Stimulated activated CD4-positive, alpha-beta T cell treated with anti-CD3 and anti-CD28 coated beads, Interleukin-1b, Interleukin-23, amount 100 ng/mL, for 48 hours (primary cell): ENCODE results near the gene ALOX12B.

Experiments used
- DNase-seq: peaks from one replicate; pipeline ENCODE4 v3.0.0-alpha.2; 2020

ALOX12B gene

DNA sequence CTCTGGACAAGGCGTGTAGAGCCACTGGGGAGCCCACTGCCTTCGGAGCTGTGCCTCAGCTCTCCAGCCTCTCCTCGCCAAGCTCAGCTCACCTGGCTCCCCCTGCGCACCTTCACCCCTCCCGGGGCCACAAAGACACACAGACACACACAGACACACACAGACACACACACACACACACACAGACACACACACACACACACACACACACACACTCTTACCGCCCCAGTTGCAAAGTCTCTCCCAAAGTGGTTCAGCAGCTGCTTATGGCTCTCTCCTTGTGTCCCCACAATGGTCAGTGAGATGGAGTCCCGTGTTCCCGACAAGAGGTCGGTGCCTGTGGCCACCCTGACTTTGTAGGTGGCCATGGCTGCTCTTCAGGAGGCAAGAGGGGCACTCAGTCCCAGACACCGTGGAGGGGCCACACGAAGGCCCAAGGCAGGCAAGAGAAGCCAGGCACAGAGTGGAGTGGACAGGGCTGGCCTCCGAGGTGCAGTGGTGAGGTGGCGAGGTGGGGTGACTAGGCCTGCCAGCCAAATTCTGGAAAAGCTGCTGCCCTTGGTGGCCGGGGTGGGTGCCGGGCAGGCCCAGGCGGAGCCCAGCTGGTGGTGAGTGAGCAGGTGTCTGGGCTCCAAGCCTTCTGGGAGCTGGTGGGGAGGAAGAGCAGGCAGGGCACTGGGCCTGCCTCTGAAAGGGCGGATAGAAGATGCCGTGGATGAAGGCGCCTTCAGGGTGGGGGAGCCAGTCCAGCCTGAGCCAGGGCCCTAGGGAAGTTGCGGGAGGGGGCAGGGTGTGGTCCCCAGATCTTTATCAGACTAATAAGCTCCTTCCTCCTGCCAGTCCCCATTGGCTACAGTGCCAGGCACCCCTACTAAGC, at the start of gene ALOX12B:
Gene ALOX12B, minus strand, starts transcription at position 642 of the 877 bp plus-strand sequence. Its CDS starts 274 bp downstream, at position 368.
- no peak for DNase-seq

DNA sequence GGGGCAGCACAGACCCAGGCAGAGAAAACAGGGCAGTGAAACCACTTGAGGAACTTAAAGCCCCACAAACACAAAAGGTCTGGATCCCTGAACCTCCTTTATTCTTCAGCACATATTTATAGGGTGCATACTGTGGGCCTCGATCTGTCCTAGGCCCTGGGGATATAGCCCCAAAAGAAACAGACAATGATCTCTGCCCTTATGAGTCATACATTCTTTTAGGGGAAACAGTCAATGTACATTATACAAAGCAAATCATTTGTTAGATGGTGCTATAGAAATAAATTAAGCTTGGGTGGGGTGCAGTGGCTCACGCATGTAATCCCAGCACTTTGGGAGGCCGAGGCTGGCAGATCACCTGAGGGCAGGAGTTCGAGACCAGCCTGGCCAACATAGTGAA, 46.4 kb upstream of the ALOX12B start:
- DNase-seq: no peak

DNA sequence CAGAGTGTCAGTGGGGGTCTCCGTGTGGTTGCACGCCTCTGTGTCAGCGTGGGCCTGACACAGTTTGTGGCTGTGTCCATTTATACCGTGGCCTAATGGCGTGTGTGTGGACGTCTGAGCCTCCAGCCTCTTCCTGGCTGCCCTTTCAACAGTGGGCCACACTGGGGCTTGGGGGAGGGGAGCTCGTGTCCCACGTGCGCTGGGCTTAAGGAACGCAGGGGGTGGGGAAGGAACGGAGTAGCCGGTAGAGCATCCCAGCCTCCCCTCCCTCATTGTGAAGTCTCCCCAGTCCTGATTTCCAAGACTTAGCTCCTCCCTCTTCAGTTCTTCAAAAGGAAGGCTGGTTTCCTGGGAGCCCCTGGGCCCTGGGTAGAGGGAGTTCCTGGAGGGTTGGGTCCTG, 45.9 kb upstream of the ALOX12B start:
- no peak for DNase-seq

DNA sequence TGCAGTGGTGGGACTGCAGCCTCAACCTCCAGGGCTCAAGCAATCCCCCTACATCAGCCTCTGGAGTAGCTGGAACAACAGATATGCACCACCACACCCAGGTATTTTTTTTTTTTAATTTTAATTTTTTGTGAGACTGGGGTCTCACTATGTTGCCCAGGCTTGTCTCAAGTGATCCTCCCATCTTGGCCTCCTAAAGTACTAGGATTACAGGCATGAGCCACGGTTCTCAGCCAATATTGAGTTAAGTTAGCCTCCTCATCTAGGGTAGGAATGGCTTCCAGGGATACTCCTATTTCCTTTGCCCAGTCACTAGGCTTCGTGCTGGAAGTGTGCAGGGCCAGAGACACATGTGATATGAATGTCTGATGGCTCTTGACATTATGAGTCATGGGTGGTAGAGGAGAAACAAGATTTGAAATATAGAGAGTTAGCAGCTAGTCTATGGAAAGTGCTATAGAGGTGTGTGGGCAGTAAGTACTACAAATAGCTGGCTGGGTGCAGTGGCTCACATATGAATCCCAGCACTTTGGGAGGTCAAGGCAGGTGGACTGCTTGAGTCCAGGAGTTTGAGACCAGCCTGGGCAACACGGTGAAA, 44.4 kb upstream of the ALOX12B start:
- DNase-seq: no peak

DNA sequence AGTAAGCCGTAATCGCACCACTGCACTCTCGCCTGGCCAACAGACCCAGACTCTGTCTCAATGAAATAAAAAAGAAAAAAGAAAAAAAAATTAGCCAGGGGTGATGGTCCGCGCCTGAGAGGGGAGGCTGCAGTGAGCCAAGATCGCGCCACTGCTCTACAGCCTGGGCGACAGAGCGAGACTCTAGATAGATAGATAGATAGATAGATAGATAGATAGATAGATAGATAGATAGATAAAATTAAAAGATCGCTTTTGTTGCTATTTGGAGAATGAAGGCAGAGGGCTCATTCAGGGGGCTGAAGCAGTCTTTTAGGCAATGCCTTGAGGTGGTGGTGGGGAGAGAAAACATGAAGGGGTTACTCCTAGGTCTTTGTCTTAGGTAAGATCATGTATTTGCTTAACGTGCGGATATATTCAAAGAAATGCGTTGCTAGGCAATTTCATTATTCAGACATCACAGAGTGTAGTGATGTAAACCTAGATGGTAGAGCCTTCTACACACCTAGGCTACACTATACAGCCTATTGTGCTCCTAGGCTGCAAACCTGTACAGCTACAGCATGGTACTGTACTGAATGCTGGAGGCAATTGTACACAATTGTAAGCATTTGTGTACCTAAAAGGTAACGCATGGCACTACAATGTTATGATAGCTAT, 40.7 kb upstream of the ALOX12B start:
- no peak for DNase-seq

DNA sequence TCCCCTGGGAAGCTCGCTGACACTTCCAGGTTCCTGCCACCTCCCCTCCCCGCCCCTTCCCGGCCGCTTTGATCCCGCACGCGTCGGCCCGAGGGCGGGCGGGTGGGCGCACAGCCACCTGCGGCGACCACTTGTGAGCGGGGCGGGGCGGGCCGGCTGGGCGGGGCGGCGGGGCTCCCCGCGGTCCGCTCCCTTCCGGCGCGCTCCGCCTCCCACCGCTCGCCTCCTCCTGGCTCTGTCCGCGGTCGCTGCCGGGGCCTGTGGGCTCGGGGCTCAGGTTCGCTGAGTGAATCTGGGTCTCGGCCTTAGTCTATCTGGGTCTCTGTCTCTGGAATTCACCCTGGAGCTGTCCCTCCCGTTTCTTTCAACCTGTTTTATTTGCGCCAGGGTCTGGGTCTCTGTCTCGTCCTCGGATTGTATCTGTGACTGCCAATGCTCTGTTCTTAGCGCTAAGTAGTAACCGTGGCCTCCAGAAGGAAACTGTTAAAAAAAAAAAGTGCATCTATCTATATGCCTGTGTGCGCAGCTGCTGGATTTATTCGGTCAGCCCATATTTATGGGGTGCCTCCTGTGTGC, 39.1 kb upstream of the ALOX12B start:
- no peak for DNase-seq

DNA sequence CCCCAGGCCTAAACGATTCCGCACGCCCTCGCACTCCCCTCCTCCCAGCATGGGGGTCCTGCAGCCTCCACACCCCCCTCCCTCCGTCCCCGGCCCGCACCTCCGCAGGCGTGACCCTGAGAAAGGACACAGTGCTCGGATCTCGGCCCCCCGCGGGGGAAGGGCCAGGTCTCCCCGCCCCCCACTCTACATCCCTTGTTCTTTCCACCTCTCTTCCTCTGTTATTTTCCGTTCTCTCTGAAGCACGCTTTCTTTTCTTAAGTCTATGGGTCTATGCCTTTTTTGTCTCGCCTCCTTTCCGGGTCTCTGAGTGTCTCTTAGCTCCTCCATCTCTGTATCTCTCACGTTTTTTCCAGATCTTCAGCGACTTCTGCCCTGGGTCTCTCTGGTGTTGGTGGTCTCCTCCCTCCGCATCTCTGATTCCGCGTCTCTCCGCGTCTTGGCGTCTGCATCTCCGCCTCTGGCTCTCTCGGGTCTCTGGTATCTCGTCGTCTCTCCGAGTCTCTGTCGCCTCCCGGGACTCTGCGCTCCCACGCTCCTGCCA, 38.5 kb upstream of the ALOX12B start:
- no peak for DNase-seq

DNA sequence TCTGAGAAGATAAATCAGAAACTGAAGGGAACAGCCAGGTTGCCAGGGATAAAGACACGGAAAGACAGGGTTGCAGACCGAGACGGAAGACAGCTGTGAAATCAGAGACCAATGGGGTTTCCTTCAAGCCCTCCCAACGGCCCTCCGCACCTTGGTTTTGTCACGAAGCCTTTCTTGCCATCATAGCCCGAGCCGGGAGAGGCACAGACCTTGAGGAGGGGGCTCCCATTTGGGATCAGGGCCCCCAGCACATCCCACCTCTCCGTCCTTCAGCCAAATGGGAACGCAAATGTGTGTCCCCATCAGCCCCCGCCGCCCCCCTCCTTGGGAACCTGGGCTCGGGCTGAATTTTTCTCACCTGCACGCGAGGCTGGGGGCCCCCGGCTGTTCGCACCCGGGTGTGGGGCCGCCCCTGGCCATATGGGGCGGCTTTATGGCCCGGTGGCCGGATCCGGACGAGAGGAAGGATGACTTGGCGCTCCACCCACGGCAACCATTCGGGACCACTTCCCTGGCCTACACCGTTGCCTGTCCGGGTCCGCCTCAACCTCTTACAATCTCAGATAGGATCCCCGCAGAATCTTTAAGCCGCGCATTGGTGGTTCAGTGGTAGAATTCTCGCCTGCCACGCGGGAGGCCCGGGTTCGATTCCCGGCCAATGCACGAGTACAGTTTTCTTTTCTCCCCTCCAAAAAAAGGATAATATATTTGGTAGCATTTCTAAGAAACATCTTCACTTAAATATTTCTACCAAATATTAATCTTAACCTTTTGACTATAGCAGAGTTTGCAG, 37.8 kb upstream of the ALOX12B start:
- DNase-seq: peak; percentile 90

DNA sequence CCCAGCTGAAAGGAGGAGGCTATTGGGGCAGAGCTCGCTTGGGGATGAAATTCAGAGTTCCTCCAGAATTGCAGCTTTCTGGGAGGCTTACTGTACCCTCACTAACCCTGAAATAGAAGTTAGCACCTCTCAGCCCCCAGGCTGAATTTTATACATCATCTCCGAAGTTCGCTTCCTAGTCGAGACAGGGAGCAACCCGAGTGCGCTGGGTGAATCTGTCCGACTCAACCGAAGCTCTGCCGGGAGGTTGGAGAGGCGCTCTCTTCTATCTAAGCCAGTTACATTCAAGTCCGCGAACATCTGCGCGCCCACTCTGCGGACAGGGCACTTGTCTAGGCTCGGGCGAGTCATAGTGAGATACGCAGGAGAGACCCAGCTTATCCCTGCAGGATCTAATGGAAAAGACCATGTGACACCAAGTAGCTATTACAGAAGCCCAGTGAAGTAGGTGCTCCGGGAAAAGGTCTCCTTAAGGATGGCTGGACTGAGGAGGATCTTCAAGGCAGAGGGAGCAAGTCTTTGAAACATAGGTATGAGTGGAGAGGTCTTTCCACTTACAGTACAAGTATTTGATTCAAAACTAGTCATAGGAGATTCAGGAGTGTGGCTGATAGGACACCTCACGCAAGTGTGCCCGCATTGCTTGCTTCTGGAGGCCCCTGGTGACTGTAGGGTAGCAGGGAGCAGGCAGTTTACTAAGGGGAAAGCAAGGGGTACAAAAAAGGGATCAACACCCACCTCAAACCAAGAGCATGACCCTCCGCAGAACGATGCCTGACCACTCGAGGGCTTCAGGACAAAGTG, 37.0 kb upstream of the ALOX12B start:
- DNase-seq: peak; percentile 31

DNA sequence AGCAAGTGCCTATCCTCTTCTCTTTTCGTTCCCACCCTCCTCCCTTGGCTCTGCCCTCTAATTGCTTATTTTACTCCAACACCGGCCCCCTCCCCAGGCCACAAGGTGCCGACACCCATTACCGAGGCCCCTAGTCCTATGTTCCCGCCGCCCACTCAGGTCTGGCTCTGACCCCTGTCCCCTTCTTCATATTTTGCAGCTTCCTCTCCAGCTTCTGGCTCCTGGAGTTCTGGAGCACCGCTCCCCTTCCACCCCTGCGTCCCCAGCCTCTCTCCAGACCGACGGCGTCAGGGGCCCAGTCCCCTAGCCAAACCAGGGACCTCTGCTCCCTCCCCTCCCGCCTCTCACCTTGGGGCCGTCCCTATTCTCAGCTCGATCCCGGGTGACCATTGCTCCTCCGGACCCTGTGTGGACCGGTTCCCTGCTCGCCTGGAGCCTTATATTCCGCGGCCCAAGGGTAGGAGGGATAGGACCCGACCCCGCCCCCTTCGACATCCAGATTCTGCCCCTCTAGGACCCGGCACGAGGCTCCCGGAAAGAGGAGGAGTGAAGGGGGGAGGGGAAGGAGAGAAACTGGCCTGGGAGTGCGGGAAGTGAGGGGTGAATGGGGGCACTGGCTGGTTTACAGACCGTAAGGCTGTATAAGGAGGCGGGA, 36.3 kb upstream of the ALOX12B start, which contains the start of gene HES7:
Gene HES7, minus strand, starts transcription at position 412 of the 655 bp plus-strand sequence. Its CDS starts 22 bp downstream, at position 390.
- DNase-seq: no peak

DNA sequence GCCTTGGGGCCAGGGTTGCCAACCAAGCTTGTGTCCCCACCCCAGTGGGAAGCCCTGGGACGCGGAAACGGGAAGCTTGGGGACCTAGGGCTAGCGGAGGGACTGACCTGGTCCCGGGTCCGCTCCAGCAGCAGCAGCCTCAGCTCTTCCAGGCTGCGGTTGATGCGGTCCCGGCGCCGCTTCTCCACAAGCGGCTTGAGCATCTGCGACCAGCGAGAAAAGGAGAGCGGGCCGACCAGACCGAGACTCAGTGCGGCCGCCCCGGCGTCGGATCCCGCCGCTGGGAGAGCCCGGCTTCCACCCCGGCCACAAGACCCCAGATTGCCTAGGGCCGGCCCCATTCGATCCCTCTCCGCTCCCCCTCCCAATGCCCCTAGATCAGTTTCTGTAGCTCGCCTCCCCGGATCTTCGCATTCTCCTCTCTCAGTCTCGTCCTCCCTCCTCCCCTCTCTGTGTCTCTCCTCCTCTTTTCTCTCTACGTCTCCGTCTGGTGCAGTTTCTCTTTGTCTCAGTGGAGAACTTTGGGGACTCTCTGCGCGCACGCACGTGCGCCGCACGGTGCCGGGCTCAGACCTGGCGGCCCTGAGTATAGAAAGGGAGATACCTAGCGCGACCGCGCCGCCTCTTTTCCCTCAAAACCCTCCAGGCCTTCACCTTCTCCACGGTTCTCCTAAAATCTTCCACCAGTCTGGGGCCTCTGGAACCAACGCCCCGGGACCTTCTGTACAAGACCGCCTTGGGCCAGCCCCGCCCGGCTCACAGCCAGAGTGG, 35.6 kb upstream of the ALOX12B start:
- DNase-seq: peak; percentile 53

DNA sequence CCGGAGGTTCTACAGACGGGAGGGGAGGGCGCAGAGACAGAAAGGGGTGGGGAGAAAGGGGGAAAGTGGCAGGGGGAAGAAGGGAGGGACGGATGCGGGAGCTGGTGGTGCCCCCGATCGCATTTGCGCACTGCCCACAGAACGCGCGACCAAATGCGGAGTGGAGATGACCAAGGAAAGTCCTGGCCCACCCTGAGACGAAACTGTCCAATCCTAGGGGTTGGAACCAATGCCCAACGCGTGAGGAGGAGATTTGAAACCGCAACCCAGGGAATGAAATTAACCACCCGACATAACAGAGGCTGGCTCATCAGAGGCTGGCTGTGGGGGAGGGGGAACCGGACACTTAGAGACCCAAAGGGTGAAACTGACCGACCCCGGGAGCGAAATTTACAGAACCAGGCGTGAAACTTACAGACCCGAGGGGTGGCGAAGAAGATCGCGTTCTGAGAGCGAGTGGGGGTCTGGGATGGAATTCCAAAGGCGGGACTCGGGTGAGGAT, 35.0 kb upstream of the ALOX12B start:
- DNase-seq: no peak

DNA sequence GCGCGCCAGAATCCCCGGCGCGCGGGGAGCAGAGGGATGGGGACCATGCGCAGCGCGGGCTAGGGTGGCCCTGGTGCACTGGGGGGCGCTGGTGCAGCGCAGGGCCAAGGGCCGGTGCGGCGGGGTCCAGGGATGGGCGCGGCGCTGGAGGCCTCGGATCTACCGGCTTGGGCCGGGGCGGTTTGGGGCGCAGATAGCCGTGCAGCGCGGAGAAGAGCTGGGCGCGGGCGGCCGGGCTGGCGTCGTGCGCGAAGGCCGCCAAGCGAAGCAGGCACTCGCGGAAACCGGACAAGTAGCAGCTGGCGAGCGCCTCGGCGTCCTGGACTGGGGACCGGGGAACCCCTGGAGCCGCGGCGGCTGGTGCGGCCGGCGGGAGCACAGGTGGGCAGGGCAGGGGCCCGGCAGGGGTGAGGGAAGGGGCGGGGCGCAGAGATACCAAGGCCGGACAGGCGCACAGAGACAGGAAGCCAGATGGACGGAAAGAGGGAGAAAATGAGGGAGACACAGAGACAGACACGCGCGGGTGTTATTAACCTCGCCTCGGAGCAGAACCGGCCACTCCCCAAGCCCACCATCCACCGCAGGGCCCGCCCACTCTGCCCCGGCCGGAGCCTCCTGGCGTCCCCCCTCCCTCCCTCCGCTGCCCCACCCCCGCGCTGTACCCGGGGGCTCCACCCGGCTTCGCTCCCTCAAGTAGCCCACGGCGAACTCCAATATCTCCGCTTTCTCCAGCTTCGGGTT, 34.3 kb upstream of the ALOX12B start:
- DNase-seq: peak; percentile 63

DNA sequence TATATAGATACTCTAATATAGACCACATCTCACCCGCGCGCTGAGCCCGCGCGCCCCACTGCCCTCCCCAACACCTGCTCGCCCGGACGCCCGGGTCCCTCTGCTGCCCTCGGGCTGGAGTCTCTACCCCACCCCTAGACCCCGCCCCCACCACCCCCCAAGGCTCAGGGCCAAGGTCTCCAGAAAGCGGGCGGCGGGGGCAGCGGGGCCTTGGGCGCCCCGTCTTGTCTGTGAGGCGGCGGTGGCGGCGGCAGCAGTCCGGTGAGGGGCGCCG, 33.8 kb upstream of the ALOX12B start:
- DNase-seq: no peak

DNA sequence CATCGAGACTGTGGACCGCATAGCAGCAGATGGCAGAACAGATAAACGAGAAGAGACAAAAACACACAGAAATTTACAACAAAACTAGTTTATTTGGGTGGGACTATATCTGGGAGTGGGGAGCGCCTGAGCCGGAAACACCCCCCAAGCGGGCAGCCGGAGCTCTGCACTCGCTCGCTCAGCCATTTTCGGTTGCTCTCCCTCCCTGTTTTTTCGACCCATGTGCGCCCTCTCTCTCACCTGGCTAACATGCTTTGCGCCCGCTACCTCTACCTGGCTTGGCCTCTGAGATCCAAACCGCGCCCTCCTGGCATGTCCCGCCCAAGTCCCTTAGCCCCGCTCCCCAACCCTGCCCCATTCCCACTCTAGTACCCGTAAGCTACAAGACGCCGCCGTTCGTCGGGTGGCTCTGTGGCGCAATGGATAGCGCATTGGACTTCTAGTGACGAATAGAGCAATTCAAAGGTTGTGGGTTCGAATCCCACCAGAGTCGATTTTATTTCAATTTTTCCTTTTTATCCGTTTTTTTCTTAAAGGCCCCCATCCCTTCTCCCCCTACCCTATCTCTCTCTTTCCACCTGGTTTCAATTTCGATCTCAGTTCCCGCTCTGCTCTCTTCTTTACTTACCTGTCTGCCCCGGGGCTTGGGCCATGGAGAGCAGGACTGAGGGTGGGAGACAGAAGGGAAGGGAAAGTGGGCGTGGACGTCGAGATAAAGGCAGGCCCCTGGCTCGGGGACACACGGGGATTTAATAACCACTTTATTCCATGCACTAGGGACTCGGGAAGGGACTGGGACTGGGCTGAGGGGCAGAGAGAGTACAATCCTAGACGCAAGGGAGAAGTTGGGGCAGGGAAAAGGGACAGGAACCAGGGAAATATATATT, 33.2 kb upstream of the ALOX12B start:
- DNase-seq: peak; percentile 86

DNA sequence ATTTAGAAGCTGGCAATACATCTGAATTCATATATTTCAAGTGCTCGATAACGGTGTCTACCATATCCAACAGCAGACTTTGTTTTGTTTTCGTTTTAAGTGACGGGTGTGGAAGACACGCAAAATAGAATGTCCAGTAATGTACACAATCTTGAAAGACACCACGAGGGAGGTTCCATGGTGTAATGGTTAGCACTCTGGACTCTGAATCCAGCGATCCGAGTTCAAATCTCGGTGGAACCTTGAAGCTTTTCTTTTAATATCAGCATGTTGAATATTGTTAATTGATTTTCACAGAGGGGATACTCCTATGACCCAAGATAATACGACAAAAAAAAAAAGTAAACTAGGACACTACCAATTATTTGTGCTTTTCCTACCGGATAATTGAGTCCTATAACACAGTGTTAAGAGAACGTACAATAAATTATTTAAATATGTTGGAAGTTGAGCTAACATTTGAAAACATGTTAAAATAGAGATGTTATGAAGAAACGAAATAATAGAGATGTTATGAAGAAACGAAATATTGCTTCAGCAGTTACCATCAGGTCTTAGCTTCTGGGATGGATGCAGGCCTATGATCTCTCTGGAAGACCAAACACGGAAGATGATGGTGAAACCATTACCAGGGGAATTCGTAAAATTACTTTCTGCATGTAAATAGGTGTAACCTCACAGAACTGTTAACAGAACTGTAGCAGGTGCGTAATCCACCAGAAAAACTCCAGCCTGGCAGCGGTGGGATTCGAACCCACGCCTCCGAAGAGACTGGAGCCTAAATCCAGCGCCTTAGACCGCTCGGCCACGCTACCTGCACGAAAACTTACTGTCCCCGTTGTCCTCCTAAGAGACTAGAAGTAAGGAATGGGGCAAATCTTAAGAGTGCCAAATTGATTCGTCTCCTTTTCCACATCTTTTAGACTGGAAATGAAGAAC, 32.3 kb upstream of the ALOX12B start:
- DNase-seq: peak; percentile 94
